CD14-positive monocyte (primary cell): ENCODE measurements around the gene INSM2. TPM values are rescaled to one million over a fixed set of nuclear protein-coding genes. Genes with fewer than 3 reads are reported as not detected.

Experiments
- DNase-seq, 3 donors: peaks; one replicate each; pipeline ENCODE4 v3.0.0-alpha.2; 2011 to 2022
- H2AFZ ChIP-seq: 2 replicates; pipeline ENCODE4 v1.6.0; 2012; ENCODE audit warnings: mild to moderate bottlenecking, low read depth, low read length, inconsistent platforms; ENCODE audit not compliant: insufficient read depth, poor library complexity, severe bottlenecking
- H3K27ac ChIP-seq, 2 donors: 1 replicate in 1 of 2; 2 replicates in 1 of 2; pipeline ENCODE4 v1.5.1; 2012 to 2013; ENCODE audit warnings: low read length in 2 of 2, control low read depth in 1 of 2, inconsistent platforms in 1 of 2, low read depth in 1 of 2, mild to moderate bottlenecking in 1 of 2
- H3K27me3 ChIP-seq, 2 donors: one replicate each; pipeline versions ENCODE4 v1.6.0 to v1.6.1; 2011 to 2013; ENCODE audit warnings: low read length in 2 of 2; ENCODE audit not compliant: control insufficient read depth in 2 of 2, insufficient read depth in 2 of 2
- H3K36me3 ChIP-seq, 2 donors: replicated peaks in 1 of 2; 1 replicate in 1 of 2; 2 replicates in 1 of 2; pipeline versions ENCODE4 v1.5.1 to v1.6.1; 2012 to 2013; ENCODE audit warnings: low read length in 2 of 2, control low read depth in 1 of 2, inconsistent platforms in 1 of 2, mild to moderate bottlenecking in 1 of 2; ENCODE audit not compliant: insufficient read depth in 2 of 2, control insufficient read depth in 1 of 2
- H3K4me1 ChIP-seq, 2 donors: 1 replicate in 1 of 2; 2 replicates in 1 of 2; pipeline versions ENCODE4 v1.5.1 to v1.6.1; 2012 to 2013; ENCODE audit warnings: low read length in 2 of 2, control low read depth in 1 of 2, inconsistent platforms in 1 of 2, mild to moderate bottlenecking in 1 of 2, moderate library complexity in 1 of 2; ENCODE audit not compliant: insufficient read depth in 2 of 2, control insufficient read depth in 1 of 2
- H3K4me2 ChIP-seq: replicated peaks from 2 replicates; pipeline ENCODE3; 2012; ENCODE audit warnings: low read length, moderate library complexity, mild to moderate bottlenecking; ENCODE audit not compliant: poor library complexity, severe bottlenecking; ENCODE audit errors: extremely low read depth
- H3K4me3 ChIP-seq, 3 experiments: fragments of 200-600 bp in 1 of 3; sonication (generic) in 1 of 3; replicated peaks in 1 of 3; 1 replicate in 2 of 3; 2 replicates in 1 of 3; pipeline ENCODE4 v1.5.1; 2011 to 2013; ENCODE audit warnings: low read length in 3 of 3, mild to moderate bottlenecking in 3 of 3, control low read depth in 2 of 3, low read depth in 2 of 3, inconsistent platforms in 1 of 3, moderate library complexity in 1 of 3
- H3K79me2 ChIP-seq: 2 replicates; pipeline ENCODE4 v1.6.0; 2012; ENCODE audit warnings: mild to moderate bottlenecking, control low read depth, inconsistent platforms, low read length, moderate library complexity; ENCODE audit not compliant: insufficient read depth
- H3K9ac ChIP-seq: 2 replicates; pipeline ENCODE4 v1.6.0; 2017; ENCODE audit warnings: low read length, mild to moderate bottlenecking; ENCODE audit not compliant: insufficient read depth, poor library complexity, severe bottlenecking
- H3K9me3 ChIP-seq, 2 donors: replicated peaks in 1 of 2; 1 replicate in 1 of 2; 2 replicates in 1 of 2; pipeline versions ENCODE4 v1.5.1 to v1.6.1; 2012 to 2013; ENCODE audit warnings: low read length in 2 of 2, control low read depth in 1 of 2; ENCODE audit not compliant: control insufficient read depth in 1 of 2, insufficient read depth in 1 of 2
- H4K20me1 ChIP-seq: 2 replicates; pipeline ENCODE4 v1.6.0; 2012; ENCODE audit warnings: mild to moderate bottlenecking, low read length, control low read depth, moderate library complexity; ENCODE audit not compliant: insufficient read depth
- H3K27ac Mint-ChIP-seq, 7 donors: one replicate each; pipeline ENCODE4 v1.8.0; 2020; ENCODE audit warnings: mild to moderate bottlenecking in 7 of 7, mixed read lengths in 7 of 7, moderate library complexity in 6 of 7, inconsistent platforms in 2 of 7
- H3K27me3 Mint-ChIP-seq, 3 donors: one replicate each; pipeline ENCODE4 v1.8.0; 2021 to 2022; ENCODE audit warnings: low read depth in 3 of 3, mild to moderate bottlenecking in 3 of 3, mixed read lengths in 3 of 3, moderate library complexity in 3 of 3, inconsistent platforms in 1 of 3
- H3K36me3 Mint-ChIP-seq, 2 donors: one replicate each; pipeline ENCODE4 v1.8.0; 2020; ENCODE audit warnings: mixed read lengths in 2 of 2, inconsistent platforms in 1 of 2, mild to moderate bottlenecking in 1 of 2
- H3K4me1 Mint-ChIP-seq: one replicate; pipeline ENCODE4 v1.8.0; 2020; ENCODE audit warnings: mild to moderate bottlenecking, mixed read lengths
- H3K4me3 Mint-ChIP-seq, 2 donors: one replicate each; pipeline ENCODE4 v1.8.0; 2020; ENCODE audit warnings: mild to moderate bottlenecking in 2 of 2, mixed read lengths in 2 of 2, moderate library complexity in 1 of 2
- H3K9me3 Mint-ChIP-seq, 7 donors: one replicate each; pipeline ENCODE4 v1.8.0; 2020 to 2022; ENCODE audit warnings: mixed read lengths in 7 of 7, mild to moderate bottlenecking in 6 of 7, moderate library complexity in 6 of 7, inconsistent platforms in 2 of 7
- WGBS: methylation state at CpG from one replicate; pipeline ENCODE4 v1.1.5; 2013; ENCODE audit warnings: missing lambda C conversion rate; ENCODE audit not compliant: insufficient coverage; 5-methylcytosine and 5-hydroxymethylcytosine counted together
- intact Hi-C, 2 donors: fragments of 100-400 bp; cut with micrococcal nuclease; formaldehyde crosslinking; loops; one replicate each; pipeline versions ENCODE4 v1.15.0 to v1.15.1; 2023
- polyA plus RNA-seq, 3 donors: library from polyadenylated mRNA; depleted of rRNA in 1 of 3; unstranded in 2 of 3; stranded (reverse) in 1 of 3; fragments of 300-500 nt in 2 of 3; fragments of >200 nt in 1 of 3; fragmentation: Illumina TruSeq in 2 of 3; gene quantifications; 1 replicate in 2 of 3; 2 replicates in 1 of 3; pipeline ENCODE4 v1.2.3, GENCODE V29; 2012 to 2021
- TF ChIP-seq, protein P1 (sequence below): fragments of 200-600 bp; IDR thresholded peaks from one replicate; pipeline ENCODE4 v1.8.0; 2022; ENCODE audit warnings: antibody characterized with exemption, mild to moderate bottlenecking

The INSM2 gene
- polyA plus RNA-seq, 3 donors, result not detected

DNA sequence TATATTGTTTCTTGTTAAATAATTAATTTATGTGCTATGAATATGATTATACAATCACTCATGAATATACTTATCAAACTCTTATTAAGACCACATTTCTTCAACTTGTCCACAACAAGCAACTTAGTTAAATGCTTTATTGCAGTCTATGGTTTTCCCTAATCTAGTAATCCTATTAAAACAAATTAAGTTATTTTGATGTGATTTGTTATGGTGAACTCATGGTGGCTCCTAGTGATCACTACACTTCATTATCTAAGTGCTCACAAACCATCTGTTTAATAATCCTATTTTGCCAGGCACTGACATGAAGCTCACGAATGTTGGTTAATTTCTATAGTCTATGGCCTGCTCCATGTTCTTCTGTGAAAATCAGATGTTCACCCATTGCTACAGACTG is 42.9 kb downstream of the INSM2 start:
- H3K9ac ChIP-seq, result no peak overlapping the region
- no peaks in the 10 kb centered on the region for H3K27me3 Mint-ChIP-seq
- no peak for DNase-seq
- H2AFZ ChIP-seq, result no peak overlapping the region
- no peaks in the 10 kb centered on the region for H3K4me1 ChIP-seq
- TF ChIP-seq, protein P1, sequence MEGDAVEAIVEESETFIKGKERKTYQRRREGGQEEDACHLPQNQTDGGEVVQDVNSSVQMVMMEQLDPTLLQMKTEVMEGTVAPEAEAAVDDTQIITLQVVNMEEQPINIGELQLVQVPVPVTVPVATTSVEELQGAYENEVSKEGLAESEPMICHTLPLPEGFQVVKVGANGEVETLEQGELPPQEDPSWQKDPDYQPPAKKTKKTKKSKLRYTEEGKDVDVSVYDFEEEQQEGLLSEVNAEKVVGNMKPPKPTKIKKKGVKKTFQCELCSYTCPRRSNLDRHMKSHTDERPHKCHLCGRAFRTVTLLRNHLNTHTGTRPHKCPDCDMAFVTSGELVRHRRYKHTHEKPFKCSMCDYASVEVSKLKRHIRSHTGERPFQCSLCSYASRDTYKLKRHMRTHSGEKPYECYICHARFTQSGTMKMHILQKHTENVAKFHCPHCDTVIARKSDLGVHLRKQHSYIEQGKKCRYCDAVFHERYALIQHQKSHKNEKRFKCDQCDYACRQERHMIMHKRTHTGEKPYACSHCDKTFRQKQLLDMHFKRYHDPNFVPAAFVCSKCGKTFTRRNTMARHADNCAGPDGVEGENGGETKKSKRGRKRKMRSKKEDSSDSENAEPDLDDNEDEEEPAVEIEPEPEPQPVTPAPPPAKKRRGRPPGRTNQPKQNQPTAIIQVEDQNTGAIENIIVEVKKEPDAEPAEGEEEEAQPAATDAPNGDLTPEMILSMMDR, result no peak
- H3K36me3 Mint-ChIP-seq, result peaks cover 0 to 5% of the 10 kb centered on the region in 2 donors
- no CpG with 5 or more reads among the region's 1 CpG for WGBS
- no peaks in the 10 kb centered on the region for H3K36me3 ChIP-seq
- no peaks in the 10 kb centered on the region for H4K20me1 ChIP-seq
- no peak overlapping the region for H3K4me3 ChIP-seq
- no peak overlapping the region for H3K27ac ChIP-seq
- no peak overlapping the region for H3K27ac Mint-ChIP-seq
- H3K79me2 ChIP-seq, result no peaks in the 10 kb centered on the region
- no peak overlapping the region for H3K4me2 ChIP-seq
- no peaks in the 10 kb centered on the region for H3K9me3 Mint-ChIP-seq
- intact Hi-C loops, result no loop called here
- H3K4me3 Mint-ChIP-seq, result no peak overlapping the region
- H3K9me3 ChIP-seq, result no peaks in the 10 kb centered on the region
- no peaks in the 10 kb centered on the region for H3K27me3 ChIP-seq
- H3K4me1 Mint-ChIP-seq, result no peaks in the 10 kb centered on the region

DNA sequence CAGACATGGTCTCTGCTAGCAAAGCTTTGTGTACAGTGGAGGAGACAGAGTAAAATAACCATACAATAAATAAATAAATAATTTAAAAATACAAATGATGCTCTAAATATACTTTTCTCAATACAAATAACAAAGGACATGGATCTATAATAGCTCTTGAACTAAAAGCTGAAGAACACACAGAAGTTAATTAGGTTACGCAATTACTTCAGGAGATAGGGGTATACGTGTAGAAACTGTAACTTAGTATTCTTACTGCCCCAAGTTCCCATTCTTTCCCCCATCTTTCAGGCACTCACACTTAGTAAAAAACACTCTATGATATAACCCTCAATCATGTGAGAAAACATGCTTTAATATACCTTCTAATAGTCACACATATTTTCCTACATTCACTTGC is 44.2 kb downstream of the INSM2 start:
- H3K4me1 ChIP-seq, result no peaks in the 10 kb centered on the region
- Mint-ChIP-seq H3K27me3 (no peaks in the 10 kb centered on the region), H3K4me3 (no peak overlapping the region), H3K27ac (no peak overlapping the region), H3K9me3 (peaks cover 0 to 7% (median 0%) of the 10 kb centered on the region in 7 donors), H3K4me1 (no peaks in the 10 kb centered on the region), H3K36me3 (peaks cover 4 to 11% of the 10 kb centered on the region in 2 donors)
- no peaks in the 10 kb centered on the region for H3K9me3 ChIP-seq
- H4K20me1 ChIP-seq, result no peaks in the 10 kb centered on the region
- intact Hi-C loops, result no loop called here
- TF ChIP-seq, protein P1, result no peak
- no peak overlapping the region for H3K27ac ChIP-seq
- H3K9ac ChIP-seq, result no peak overlapping the region
- no peaks in the 10 kb centered on the region for H3K79me2 ChIP-seq
- no peak overlapping the region for H2AFZ ChIP-seq
- no peaks in the 10 kb centered on the region for H3K36me3 ChIP-seq
- no peak for DNase-seq
- H3K4me3 ChIP-seq, result no peak overlapping the region
- H3K4me2 ChIP-seq, result no peak overlapping the region
- H3K27me3 ChIP-seq, result no peaks in the 10 kb centered on the region
- no CpG with 5 or more reads among the region's 2 CpGs for WGBS
